LNCaP clone FGC (cell line): ENCODE data around the gene SOX11.

Source experiments
- DNase-seq: peaks from one replicate; pipeline ENCODE4 v3.0.0-alpha.2; 2011; ENCODE audit warnings: low read depth
- H3K4me3 ChIP-seq: 2 replicates; pipeline ENCODE4 v1.5.1; 2011; ENCODE audit warnings: mild to moderate bottlenecking, low read depth, low read length, control low read depth
- CTCF ChIP-seq: IDR thresholded peaks from 2 replicates; pipeline ENCODE4 v1.5.1; 2012; ENCODE audit warnings: mild to moderate bottlenecking; ENCODE audit not compliant: control insufficient read depth, insufficient read depth; ENCODE audit errors: extremely low read depth

Gene SOX11

GRCh38 chr2:5696945-5697521, 4.8 kb downstream of the SOX11 start:
- no peak overlapping the region for H3K4me3 ChIP-seq
- TF ChIP-seq CTCF, result no peak
- no peak for DNase-seq

GRCh38 chr2:5697562-5697961, 5.4 kb downstream of the SOX11 start:
- no peak for DNase-seq

GRCh38 chr2:5698134-5698533, 6.0 kb downstream of the SOX11 start:
- H3K4me3 ChIP-seq, result no peak overlapping the region
- DNase-seq, result no peak
- TF ChIP-seq CTCF, result no peak

More at GRCh38 chr2:5697562-5697961, 5.4 kb downstream of the SOX11 start:
- TF ChIP-seq CTCF, result no peak
- no peak overlapping the region for H3K4me3 ChIP-seq

GRCh38 chr2:5699963-5700362, 7.8 kb downstream of the SOX11 start:
- H3K4me3 ChIP-seq, result no peak overlapping the region
- TF ChIP-seq CTCF, result no peak
- DNase-seq, result no peak

GRCh38 chr2:5700551-5700950, 8.4 kb downstream of the SOX11 start:
- H3K4me3 ChIP-seq, result no peak overlapping the region
- TF ChIP-seq CTCF, result no peak
- DNase-seq, result no peak

- no peak overlapping the region for H3K4me3 ChIP-seq
- no peak for TF ChIP-seq CTCF
Measured at GRCh38 chr2:5701266-5701665, 9.1 kb downstream of the SOX11 start.

GRCh38 chr2:5703166-5703565, 11.0 kb downstream of the SOX11 start:
- no peak overlapping the region for H3K4me3 ChIP-seq
- no peak for TF ChIP-seq CTCF
- DNase-seq, result no peak

More at GRCh38 chr2:5701266-5701665, 9.1 kb downstream of the SOX11 start:
- DNase-seq, result no peak
